GM19463 (cell line): ENCODE data around the gene PMEPA1.
A peak's percentile ranks its signal among the peaks of the same experiment; 100 is the strongest.

ENCODE experiments used
- ATAC-seq: cut with Tn5 transposase; IDR thresholded peaks from one replicate; pipeline ENCODE4 v1.9.1; 2021; ENCODE audit warnings: mild to moderate bottlenecking, moderate library complexity; ENCODE audit not compliant: unreplicated experiment

The PMEPA1 gene

GRCh38 chr20:57709823-57710799 lies at the start of gene PMEPA1:
Gene PMEPA1, minus strand, starts transcription at chr20:57710015. Its CDS starts 433 bp downstream, at chr20:57709582.
- peak; percentile 79 for ATAC-seq

GRCh38 chr20:57757767-57758166 lies 48.0 kb upstream of the PMEPA1 start:
- ATAC-seq, result no peak

GRCh38 chr20:57756921-57757320 lies 47.1 kb upstream of the PMEPA1 start:
- no peak for ATAC-seq

- ATAC-seq, result no peak
Observed at GRCh38 chr20:57756213-57756612, 46.4 kb upstream of the PMEPA1 start.

- no peak for ATAC-seq
Observed at GRCh38 chr20:57755609-57756008, 45.8 kb upstream of the PMEPA1 start.

GRCh38 chr20:57754190-57754589 lies 44.4 kb upstream of the PMEPA1 start:
- no peak for ATAC-seq

- ATAC-seq, result no peak
Observed at GRCh38 chr20:57753332-57754164, 43.7 kb upstream of the PMEPA1 start.

GRCh38 chr20:57751411-57751810 lies 41.6 kb upstream of the PMEPA1 start:
- no peak for ATAC-seq

- ATAC-seq, result no peak
Observed at GRCh38 chr20:57749869-57750268, 40.1 kb upstream of the PMEPA1 start.

GRCh38 chr20:57749131-57749690 lies 39.4 kb upstream of the PMEPA1 start:
- ATAC-seq, result no peak

GRCh38 chr20:57748601-57749130 lies 38.9 kb upstream of the PMEPA1 start:
- ATAC-seq, result no peak

GRCh38 chr20:57747861-57748481 lies 38.2 kb upstream of the PMEPA1 start:
- no peak for ATAC-seq

- no peak for ATAC-seq
Observed at GRCh38 chr20:57746832-57747404, 37.1 kb upstream of the PMEPA1 start.

- ATAC-seq, result no peak
Observed at GRCh38 chr20:57746201-57746600, 36.4 kb upstream of the PMEPA1 start.

GRCh38 chr20:57744206-57744605 lies 34.4 kb upstream of the PMEPA1 start:
- ATAC-seq, result no peak

- no peak for ATAC-seq
Observed at GRCh38 chr20:57743450-57744095, 33.8 kb upstream of the PMEPA1 start.

- no peak for ATAC-seq
Observed at GRCh38 chr20:57742507-57743181, 32.8 kb upstream of the PMEPA1 start.

- ATAC-seq, result no peak
Observed at GRCh38 chr20:57738484-57738883, 28.7 kb upstream of the PMEPA1 start.

GRCh38 chr20:57738053-57738452 lies 28.2 kb upstream of the PMEPA1 start:
- no peak for ATAC-seq
